ENCODE data around the gene HIGD1B.

GRCh38 chr17:44848961-44849489 is 1.3 kb downstream of the HIGD1B start:
- TF ChIP-seq CTCF (IDR thresholded peaks at IDR 0.05; ENCODE audit: low read depth, low read length) (no peak), EZH2phosphoT487 (IDR thresholded peaks at IDR 0.05; ENCODE audit: low read depth) (no peak)
